Putamen (tissue), 1 donor: ENCODE results near the gene HMOX1.

ENCODE experiments used
- DNase-seq: peaks from one replicate; pipeline ENCODE4 v3.0.0-alpha.2; 2016; ENCODE audit warnings: low spot score

Gene HMOX1

GRCh38 chr22:35380537-35381423 is at the start of gene HMOX1:
TSS of gene HMOX1 (plus strand) at chr22:35381096. CDS start at chr22:35381174, 78 bp downstream.
- peak; percentile 78 for DNase-seq

DNA sequence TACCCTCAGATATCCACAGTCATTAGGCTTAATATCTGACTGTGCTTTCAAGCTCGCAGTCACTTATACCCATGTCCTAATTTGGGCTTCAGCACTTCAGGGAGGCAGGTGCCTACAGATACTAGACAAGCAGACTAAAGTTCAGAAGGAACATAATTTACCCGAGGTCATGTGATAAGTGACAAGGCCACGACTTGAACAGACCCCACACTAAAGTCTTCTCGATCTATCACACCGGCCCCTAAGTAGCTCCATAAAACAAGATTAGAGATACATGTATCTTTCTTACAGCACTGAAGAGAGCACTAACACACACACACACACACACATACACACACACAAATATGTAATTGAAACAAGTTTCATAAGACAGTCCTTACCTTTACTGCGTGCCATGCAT is 48.6 kb upstream of the HMOX1 start:
- no peak for DNase-seq

GRCh38 chr22:35333220-35333619 is 47.7 kb upstream of the HMOX1 start:
- no peak for DNase-seq

DNA sequence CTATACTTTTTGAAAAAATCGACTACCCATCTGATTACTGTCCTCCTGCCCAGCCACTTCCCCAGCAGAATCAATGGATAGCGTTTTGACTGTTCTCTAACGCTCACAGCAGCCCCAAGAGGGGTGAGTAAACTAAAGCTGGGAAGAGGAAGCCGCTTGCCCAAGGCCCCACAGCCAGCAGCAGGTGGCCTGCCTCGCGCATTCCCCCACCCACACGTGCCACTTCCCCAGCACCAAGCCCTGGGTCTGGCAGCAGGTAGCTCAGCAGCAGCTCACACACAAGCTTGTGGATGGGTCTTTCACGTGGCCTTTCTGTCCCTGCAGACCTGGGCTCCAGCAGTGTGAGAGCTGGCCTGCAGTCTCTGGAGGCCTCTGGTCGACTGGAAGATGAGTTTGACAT is 46.9 kb upstream of the HMOX1 start:
- DNase-seq: no peak

GRCh38 chr22:35335468-35335867 is 45.4 kb upstream of the HMOX1 start:
- DNase-seq: no peak

GRCh38 chr22:35335936-35336781 is 44.7 kb upstream of the HMOX1 start:
- DNase-seq: no peak

DNA sequence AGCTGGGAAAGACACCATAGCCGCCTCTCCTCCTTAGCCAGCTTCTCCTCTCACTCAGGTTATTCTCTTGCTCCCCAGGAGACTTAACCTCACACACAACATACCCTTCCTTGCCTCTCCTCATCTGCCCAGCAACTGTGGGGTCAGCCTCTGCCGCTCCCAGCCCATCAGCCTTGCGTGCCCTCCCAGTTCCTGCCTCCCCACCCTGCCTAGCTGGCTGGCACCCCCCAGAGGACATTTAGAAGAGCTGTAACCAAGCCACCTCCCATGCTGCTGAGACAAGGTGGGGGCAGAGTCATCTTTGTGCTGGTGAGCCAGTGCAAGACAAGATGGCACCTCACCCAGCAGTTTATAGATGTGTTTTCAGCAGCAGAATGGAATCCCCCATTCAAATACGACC is 43.0 kb upstream of the HMOX1 start:
- DNase-seq: no peak

DNA sequence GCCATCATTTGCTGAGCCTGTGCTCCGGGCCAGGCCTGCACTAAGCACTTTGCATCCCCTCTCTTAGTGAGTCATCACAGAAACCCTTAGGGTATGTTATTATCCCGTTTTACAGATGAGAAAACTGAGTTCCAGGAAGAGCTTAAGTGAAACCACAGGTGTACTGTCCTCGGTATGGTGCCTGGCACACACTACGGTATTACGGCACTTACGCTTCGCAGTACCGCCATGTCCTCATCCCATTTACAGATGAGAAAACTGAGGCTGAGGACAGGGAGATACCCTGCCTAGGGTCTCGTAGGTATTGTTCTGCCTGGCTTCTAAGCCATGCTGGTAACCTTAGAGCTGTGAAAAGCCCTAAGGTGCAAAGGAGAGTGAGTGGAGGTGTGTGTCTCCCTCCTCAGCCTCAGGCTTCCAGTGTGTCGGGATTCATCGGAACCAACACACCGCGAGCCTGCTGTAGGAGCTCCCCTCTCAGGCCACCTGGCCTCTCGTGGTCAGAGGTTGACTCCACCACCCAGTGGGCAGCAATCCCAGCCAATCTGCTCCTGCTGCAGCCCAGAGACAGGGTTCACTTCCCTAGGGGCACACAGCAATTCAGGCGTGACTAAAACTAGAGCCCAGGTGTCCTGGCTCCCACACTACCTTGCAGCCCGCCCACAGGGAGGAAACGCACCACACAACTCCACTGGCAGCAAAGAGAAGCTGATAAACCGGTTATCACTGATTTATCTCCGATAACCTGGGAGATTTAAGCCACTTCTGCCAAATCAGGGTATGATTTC is 39.6 kb upstream of the HMOX1 start:
- no peak for DNase-seq

DNA sequence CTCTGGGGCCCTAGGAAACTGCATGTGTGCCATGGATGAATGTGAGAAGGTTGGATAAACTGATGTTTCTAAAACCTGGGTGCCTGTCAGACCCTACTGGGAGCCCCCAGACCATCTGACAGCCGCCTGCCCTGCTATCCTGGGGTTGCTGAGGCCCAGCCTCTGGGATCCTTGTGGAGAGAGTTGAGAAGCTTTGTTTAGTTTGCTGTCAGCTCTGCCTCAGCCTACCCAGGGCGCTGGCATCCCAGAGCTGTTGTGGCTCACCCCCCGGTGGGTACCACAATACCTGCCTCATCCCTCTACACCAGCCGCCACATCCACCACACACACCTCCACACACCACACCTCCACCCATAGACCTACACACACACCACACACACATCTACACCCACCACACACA is 38.5 kb upstream of the HMOX1 start:
- DNase-seq: no peak

DNA sequence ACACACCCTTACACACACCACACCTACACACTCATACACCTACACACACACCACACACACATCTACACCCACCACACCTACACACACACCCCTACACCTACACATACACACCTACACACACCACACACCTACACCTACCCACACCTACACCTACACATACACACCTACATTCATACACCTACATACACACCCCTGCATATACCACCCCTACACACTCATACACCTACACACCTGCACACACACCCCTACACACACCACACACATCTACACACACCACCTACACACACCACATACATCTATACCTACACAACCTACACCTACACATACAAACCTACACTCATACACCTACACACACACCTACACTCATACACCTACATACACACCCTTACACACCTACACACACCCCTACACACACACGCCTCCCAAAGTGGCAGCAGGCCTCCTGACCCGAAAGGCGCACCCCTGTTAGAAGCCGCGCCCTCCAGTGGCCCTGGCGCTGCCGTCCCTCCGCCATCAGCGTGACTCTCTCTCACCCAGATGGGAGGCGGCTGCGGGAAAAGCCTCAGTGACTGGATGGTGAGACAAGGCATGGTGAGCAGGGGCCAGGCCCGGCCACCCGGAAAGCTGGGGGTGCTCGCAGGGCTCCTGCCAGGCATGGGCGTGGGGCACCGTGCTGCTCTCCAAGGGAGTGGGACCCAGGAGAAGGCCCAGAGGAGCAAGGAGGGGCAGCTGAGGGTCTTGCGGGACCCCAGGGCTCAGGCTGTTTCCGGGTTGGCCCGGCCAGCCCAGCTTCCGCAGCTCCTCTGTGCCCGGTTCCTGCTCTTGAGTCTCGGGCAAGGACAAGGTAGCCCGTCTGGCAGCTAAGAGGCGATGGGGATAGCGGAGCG is 37.0 kb upstream of the HMOX1 start:
- no peak for DNase-seq

DNA sequence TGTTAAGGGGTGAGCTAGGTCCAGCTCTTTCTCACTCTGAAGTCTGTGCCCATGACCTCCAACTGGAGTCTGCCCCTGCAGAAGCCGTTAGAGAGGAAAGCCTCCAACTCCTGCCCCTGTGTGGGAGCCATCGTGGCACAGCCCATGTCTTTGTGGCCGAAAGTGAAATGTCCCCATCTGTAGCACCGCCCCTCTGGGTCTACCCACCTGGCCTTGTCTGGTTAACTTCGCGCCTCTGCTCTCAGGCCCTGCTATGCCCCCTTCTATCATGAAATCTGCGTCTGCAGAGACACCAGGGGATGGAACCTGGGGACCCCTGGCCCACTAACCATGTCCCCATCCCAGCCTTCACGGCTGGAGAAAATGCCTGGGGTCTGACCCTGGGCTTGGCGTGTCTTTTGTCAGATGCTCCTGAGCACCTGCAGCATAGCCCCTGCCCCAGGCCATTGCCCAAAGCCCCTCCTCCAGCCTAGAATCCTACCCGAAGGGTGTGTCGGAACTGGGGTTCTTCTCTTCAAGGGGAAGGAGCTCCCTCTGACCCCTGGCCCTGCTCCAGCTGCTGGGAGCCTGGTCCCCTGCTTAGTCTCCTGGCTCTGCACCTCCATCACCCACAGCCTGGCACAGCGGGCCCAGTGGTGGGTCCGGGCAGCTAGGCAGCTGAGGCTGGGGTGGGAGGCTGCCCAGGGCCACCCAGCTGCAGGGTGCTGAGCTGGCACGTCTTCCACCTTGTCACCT is 35.8 kb upstream of the HMOX1 start:
- no peak for DNase-seq

- DNase-seq: no peak
These were observed 34.9 kb upstream of the HMOX1 start for GRCh38 chr22:35345808-35346505.

- no peak for DNase-seq
These were observed 34.2 kb upstream of the HMOX1 start for GRCh38 chr22:35346596-35347220.

DNA sequence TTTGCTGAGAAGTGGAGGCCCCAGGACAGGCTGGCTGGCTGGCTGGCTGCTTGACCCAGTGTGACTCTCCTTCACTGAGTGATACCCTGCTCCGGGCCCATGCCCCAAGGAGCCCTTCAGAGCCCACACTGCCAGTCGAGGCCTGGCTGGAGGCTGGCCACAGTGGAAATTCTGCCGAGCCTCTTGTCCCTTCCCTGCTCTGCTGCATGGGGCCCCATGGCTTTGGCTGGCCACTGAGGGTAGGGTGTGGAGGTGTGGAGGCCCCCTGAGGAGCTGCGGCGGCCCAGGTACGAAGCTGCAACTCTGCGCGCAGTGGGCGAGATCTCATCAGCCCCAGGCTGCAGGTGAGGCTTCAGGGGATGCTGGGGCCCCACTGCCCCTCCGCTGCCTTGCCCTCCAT is 33.4 kb upstream of the HMOX1 start:
- DNase-seq: no peak

GRCh38 chr22:35348026-35348590 is 32.8 kb upstream of the HMOX1 start:
- DNase-seq: no peak

DNA sequence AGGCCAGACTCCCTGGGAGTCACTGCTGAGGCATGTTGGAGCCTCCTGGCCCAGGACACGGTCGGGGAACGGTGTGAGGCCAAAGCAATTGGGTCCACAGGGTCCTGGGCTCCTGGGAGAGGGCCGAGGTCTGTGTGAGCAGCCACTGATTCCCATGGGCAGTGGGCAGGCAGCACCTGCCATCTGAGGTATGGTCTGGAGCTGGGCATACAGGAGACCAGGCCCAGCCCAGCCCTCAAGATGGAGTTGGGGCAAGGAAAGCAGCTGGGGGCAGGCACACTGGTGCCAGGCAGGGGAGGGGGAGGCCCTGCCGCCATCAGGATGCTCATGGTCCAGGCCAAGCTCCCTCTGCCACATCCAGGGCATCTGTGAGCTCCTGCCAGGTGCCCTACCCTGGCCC is 32.2 kb upstream of the HMOX1 start:
- no peak for DNase-seq

DNA sequence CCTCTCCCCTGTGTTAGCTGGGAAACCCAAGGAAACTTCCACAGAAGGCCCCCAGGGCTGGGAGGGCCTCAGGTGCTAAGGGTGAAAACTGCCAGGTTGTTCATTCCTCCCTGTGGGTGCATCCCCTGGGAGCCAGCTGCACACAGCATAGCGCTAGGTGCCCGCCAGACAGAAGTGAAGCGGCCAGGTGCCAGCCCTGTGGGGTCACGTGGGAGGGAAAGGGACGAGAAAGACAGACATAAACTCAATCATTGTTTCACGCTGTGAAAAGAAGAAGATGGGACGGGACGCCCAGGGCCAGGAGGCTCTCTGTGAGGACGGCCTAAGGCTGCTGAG is 31.6 kb upstream of the HMOX1 start:
- no peak for DNase-seq

DNA sequence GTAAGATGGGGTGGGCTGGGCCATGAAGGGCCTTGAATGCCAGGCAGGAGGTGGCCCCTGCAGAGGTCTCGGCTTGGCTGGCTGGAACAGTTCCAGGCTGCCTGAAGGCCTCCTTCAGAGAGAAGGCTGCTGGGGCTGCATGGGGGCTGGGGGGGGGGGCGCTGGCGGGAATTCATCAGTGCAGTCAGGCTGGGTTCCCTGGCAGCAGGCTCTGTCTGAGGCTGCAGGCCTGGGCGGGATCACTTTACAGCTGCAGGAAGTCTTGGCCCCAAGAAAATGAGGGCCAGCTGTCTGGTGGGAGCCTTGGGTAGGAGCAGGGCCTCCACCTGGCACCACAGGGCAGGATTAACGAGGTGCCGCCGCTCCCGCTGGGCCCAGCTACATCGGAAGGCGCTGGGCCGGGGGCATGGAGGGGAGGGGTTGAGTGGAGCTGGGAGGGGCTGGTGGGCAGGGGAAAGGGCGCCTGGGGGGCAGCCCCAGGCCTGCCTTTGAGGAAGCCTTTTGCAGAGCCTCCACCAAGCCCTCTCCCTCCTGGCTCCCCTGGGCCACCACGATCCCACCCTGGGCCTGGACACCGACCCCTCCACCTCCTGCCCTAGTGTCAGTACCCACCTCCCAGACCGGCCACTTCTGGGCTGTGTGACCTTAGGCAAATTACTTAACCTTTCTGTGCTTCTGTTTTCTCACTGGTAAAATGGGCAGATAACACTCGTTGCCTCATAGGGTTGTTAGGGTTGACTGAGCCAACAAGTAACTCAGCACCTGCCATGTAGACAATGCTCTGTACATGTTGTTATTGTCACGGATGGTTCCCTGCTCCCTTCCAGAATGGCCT is 31.0 kb upstream of the HMOX1 start:
- no peak for DNase-seq
